Tibial nerve (tissue), 4 donors: ENCODE data around the gene PPP6R1. TPM values are rescaled to one million over a fixed set of nuclear protein-coding genes. Genes with fewer than 3 reads are reported as not detected.

ENCODE experiments used
- DNase-seq, 2 donors: peaks; one replicate each; pipeline ENCODE4 v3.0.0-alpha.2; 2019; ENCODE audit warnings: low spot score in 2 of 2
- H3K27ac ChIP-seq, 4 donors: fragments of 200-600 bp; sonication (generic) in 3 of 4; one replicate each; pipeline ENCODE4 v1.5.1; 2017 to 2019; ENCODE audit warnings: mild to moderate bottlenecking in 1 of 4
- H3K27me3 ChIP-seq, 2 donors: fragments of 200-600 bp; sonication (generic) in 1 of 2; one replicate each; pipeline versions ENCODE4 v1.5.1 to v1.6.0; 2017 to 2019
- H3K36me3 ChIP-seq, 3 donors: fragments of 200-600 bp; sonication (generic); one replicate each; pipeline ENCODE4 v1.5.1; 2018 to 2019
- H3K4me1 ChIP-seq, 4 donors: fragments of 200-600 bp; sonication (generic) in 3 of 4; one replicate each; pipeline ENCODE4 v1.5.1; 2017 to 2019
- H3K4me3 ChIP-seq, 4 donors: fragments of 200-600 bp; sonication (generic) in 3 of 4; one replicate each; pipeline ENCODE4 v1.5.1; 2017 to 2019; ENCODE audit warnings: mild to moderate bottlenecking in 1 of 4, moderate library complexity in 1 of 4
- H3K9me3 ChIP-seq, 4 donors: fragments of 200-600 bp; sonication (generic) in 3 of 4; one replicate each; pipeline ENCODE4 v1.5.1; 2017 to 2019
- EP300 ChIP-seq, 2 donors: sonication (generic); formaldehyde crosslinking; IDR thresholded peaks; one replicate each; pipeline ENCODE4 v1.6.1; 2017; ENCODE audit warnings: antibody characterized with exemption in 2 of 2, mild to moderate bottlenecking in 1 of 2
- POLR2A ChIP-seq, 2 donors: fragments of 450-650 bp; IDR thresholded peaks; one replicate each; pipeline ENCODE4 v1.6.1; 2017; ENCODE audit warnings: antibody characterized with exemption in 2 of 2, mild to moderate bottlenecking in 2 of 2, moderate library complexity in 2 of 2
- WGBS, 2 donors: methylation state at CpG; one replicate each; pipeline ENCODE4 v1.1.5; 2018; 5-methylcytosine and 5-hydroxymethylcytosine counted together
- total RNA-seq, 4 donors: library from RNA; depleted of rRNA; stranded (reverse); fragments of >200 nt; gene quantifications; one replicate each; pipeline ENCODE4 v1.1.0, GENCODE V29; 2016
- TF ChIP-seq, protein P1 (sequence below), 5 experiments: fragments of 200-600 bp in 3 of 5; fragments of 450-650 bp in 2 of 5; sonication (generic) in 3 of 5; IDR thresholded peaks; one replicate each; pipeline ENCODE4 v1.5.1; 2016 to 2019; ENCODE audit warnings: antibody characterized with exemption in 5 of 5, mild to moderate bottlenecking in 3 of 5, moderate library complexity in 2 of 5

PPP6R1 gene
- total RNA-seq, 4 donors from 2014 or later: 35.4 to 56.7 (median 40.7) TPM

DNA sequence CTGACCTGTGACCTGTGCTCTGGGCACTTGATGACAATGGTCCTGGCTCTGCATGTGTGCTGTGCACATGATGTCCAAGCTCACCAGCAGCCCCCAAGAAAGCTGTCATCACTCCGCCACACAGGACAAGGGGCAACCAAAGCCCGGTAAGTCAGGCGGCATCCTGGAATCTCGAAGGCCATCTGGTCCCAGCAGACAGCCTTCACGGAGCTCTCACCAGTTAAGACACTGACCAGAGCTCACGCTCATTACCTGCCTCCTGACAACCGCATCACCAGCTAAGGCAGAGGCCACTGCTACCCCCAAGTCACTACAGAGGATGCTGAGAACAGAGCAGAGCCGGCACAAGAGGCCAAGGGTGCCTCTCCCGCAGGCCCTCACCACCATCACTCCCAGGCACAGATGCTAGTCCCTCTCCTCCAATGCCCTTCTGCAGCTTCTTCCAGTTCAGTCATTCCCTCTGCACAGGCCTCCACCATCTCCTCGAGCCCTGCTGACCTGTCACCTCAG is 10.6 kb downstream of the PPP6R1 start:
- TF ChIP-seq, protein P1, sequence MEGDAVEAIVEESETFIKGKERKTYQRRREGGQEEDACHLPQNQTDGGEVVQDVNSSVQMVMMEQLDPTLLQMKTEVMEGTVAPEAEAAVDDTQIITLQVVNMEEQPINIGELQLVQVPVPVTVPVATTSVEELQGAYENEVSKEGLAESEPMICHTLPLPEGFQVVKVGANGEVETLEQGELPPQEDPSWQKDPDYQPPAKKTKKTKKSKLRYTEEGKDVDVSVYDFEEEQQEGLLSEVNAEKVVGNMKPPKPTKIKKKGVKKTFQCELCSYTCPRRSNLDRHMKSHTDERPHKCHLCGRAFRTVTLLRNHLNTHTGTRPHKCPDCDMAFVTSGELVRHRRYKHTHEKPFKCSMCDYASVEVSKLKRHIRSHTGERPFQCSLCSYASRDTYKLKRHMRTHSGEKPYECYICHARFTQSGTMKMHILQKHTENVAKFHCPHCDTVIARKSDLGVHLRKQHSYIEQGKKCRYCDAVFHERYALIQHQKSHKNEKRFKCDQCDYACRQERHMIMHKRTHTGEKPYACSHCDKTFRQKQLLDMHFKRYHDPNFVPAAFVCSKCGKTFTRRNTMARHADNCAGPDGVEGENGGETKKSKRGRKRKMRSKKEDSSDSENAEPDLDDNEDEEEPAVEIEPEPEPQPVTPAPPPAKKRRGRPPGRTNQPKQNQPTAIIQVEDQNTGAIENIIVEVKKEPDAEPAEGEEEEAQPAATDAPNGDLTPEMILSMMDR (IDR thresholded peaks at IDR 0.05): no peak
- TF ChIP-seq POLR2A (IDR thresholded peaks at IDR 0.05) (no peak), EP300 (IDR thresholded peaks at IDR 0.05) (no peak)
- no peaks in the 10 kb centered on the region for H3K27me3 ChIP-seq
- no peaks in the 10 kb centered on the region for H3K9me3 ChIP-seq
- no peak overlapping the region for H3K27ac ChIP-seq
- WGBS, 2 donors: 71 to 86% methylated on average over 8 to 10 of the region's 10 CpGs
- no peak for DNase-seq
- no peak overlapping the region for H3K4me3 ChIP-seq
- peaks cover 0 to 60% (median 16%) of the 10 kb centered on the region in 4 donors for H3K4me1 ChIP-seq
- peaks cover 0 to 46% (median 15%) of the 10 kb centered on the region in 3 donors for H3K36me3 ChIP-seq

DNA sequence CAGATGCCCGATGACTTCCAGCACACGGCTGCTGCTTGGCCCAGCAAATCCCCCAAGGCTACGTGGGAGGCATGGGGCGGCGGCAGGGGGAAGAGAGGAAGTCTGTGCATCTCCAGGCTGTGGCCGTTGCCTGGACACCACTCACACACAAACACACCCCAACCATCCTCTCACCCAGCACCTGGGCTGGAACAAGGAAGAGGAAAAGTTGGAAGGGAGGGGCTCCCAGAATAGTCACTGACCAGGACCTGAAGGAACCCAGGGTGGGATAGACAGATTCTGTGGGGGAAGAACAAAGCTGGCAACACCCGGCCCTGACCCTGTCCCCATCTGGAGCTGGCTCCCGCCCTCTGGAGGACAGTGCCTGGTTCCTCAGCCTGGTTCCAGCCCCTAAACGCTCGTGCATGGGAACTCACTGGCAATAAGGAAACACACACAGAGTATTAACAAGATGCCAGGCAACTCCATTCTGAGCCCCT is 11.2 kb downstream of the PPP6R1 start:
- Histone ChIP-seq H3K9me3 (no peaks in the 10 kb centered on the region), H3K27ac (no peak overlapping the region), H3K4me1 (peaks cover 0 to 55% (median 12%) of the 10 kb centered on the region in 4 donors), H3K27me3 (no peaks in the 10 kb centered on the region), H3K4me3 (no peak overlapping the region), H3K36me3 (peaks cover 0 to 50% (median 18%) of the 10 kb centered on the region in 3 donors)
- DNase-seq: no peak
- WGBS, 2 donors: 21 to 42% methylated on average over 10 of the region's 10 CpGs
- no peak for TF ChIP-seq EP300 (IDR thresholded peaks at IDR 0.05)
- TF ChIP-seq POLR2A (IDR thresholded peaks at IDR 0.05): no peak
- TF ChIP-seq, protein P1 (IDR thresholded peaks at IDR 0.05): no peak

DNA sequence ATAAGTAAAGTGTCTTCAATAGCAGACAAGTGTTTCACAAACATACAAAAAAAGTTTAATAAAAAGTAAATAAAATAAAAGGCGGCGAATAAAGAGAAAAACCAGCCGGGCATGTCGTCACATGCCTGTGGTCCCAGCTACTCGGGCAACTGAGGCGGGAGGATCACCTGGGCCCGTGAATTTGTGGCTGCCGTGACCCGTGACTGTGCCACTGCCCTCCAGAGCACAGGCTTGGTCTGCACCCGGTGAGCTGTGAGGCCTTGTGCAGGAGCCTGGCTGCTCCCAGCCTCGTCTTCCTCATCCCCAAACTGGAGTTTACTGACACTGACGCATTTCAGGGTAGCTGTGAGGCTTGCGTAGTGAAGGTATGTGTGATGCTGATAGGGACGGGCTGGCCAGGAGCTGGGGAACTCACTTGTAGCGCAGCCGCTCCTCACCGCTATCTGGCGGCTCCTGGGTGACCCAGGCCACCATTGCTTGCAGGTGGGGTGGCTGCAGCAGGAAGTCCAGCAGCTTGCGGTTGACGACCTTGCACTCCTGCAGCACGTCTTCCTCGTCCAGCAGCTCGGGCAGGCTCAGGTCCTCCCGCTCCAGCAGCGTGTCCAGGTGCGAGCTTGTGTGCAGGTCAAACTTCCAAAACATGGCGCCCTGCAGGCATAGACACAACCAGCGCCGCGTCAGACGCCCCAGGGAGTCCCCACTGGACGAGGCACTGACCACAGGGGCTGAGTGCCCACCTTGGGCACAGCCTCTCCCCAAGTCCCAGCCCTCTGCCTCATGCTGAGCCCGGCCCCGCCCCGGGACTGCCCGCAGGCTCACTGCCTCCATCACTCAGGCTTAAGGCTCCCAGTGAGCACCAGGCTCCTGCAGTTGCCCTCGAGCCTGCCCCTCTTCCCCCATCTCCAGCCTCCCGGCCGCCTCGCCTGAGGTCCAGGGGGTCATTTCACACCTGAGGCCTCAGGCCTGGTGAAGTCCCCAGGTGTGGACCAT is 12.1 kb downstream of the PPP6R1 start:
- peaks cover 0 to 49% (median 9%) of the 10 kb centered on the region in 4 donors for H3K4me1 ChIP-seq
- no peaks in the 10 kb centered on the region for H3K27me3 ChIP-seq
- no peak for TF ChIP-seq POLR2A (IDR thresholded peaks at IDR 0.05)
- no peak for TF ChIP-seq EP300 (IDR thresholded peaks at IDR 0.05)
- TF ChIP-seq, protein P1 (IDR thresholded peaks at IDR 0.05): no peak
- WGBS, 2 donors: 88 to 89% methylated on average over 24 to 32 of the region's 40 CpGs
- no peak for DNase-seq
- no peak overlapping the region for H3K4me3 ChIP-seq
- H3K36me3 ChIP-seq: peaks cover 0 to 57% (median 27%) of the 10 kb centered on the region in 3 donors
- no peak overlapping the region for H3K27ac ChIP-seq
- H3K9me3 ChIP-seq: no peaks in the 10 kb centered on the region

DNA sequence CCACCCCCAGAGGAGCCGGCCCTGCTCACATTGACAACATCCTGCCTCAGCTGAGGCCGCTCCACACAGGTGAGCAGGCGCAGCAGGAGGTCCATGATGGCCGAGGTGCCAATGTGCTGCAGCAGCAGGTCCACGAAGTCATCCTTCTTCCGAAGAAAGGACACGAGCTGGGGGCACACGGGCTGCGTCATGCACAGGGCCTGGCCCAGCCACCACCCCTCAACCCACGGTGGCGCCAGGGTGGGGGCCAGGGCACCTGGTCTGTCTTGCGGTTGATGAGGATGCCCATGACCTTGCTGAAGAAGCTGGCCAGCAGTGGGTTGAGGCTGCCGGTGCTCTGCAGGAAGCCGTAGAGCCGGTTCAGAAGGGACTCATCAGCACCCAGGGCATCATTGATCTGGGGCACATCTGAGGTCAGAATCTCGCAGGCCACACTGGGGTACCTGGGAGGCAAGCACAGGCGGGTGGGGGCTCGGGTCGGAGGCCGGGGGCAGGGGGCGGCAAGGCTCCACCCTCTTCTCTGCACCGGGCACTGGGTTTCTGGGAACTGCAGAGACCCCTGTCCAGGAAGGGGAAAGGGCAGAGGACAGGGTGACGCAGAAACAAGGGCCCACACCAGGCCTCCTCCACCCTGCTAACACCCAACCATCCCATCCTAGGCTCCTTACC is 13.4 kb downstream of the PPP6R1 start:
- Histone ChIP-seq H3K4me1 (peaks cover 0 to 35% (median 5%) of the 10 kb centered on the region in 4 donors), H3K27me3 (no peaks in the 10 kb centered on the region), H3K4me3 (no peak overlapping the region), H3K27ac (no peak overlapping the region), H3K9me3 (no peaks in the 10 kb centered on the region), H3K36me3 (peaks cover 0 to 69% (median 33%) of the 10 kb centered on the region in 3 donors)
- no peak for DNase-seq
- TF ChIP-seq, protein P1 (IDR thresholded peaks at IDR 0.05): no peak
- whole genome bisulfite sequencing, 2 donors: 91 to 93% methylated on average over 17 to 20 of the region's 23 CpGs
